WTC11 (cell line): ENCODE results near the gene ACOT9. TPM values are rescaled to one million over a fixed set of nuclear protein-coding genes. Genes with fewer than 3 reads are reported as not detected.
A peak's percentile ranks its signal among the peaks of the same experiment; 100 is the strongest.

Experiments
- ATAC-seq: fragments of 200-7000 bp; cut with Tn5 transposase; 2 replicates; pipeline ENCODE4 v1.10.0; 2021; ENCODE audit warnings: mild to moderate bottlenecking, moderate library complexity
- CTCF ChIA-PET: fragments of 300-600 bp; sonication (Branson Sonifier 250); formaldehyde crosslinking; loops from one replicate; lab custom pipeline; 2021; ENCODE audit warnings: antibody characterized with exemption; lab: Charles Lee
- POLR2A ChIA-PET: fragments of 350-600 bp; sonication (Branson Sonifier 250); formaldehyde crosslinking; loops from one replicate; lab custom pipeline; 2021; ENCODE audit warnings: antibody characterized with exemption; lab: Charles Lee
- DNase-seq: peaks from one replicate; pipeline ENCODE4 v3.0.0; 2021; ENCODE audit warnings: low spot score
- H3K27ac Mint-ChIP-seq: 2 replicates; pipeline ENCODE4 v1.8.0; 2021; ENCODE audit warnings: mixed read lengths
- H3K27me3 Mint-ChIP-seq: 2 replicates; pipeline ENCODE4 v1.8.0; 2021; ENCODE audit warnings: low read depth, mild to moderate bottlenecking, moderate library complexity, mixed read lengths
- H3K36me3 Mint-ChIP-seq: 2 replicates; pipeline ENCODE4 v1.8.0; 2021; ENCODE audit warnings: mixed read lengths
- H3K4me1 Mint-ChIP-seq: 2 replicates; pipeline ENCODE4 v1.8.0; 2022; ENCODE audit warnings: mixed read lengths
- H3K4me3 Mint-ChIP-seq: 2 replicates; pipeline ENCODE4 v1.8.0; 2021; ENCODE audit warnings: mild to moderate bottlenecking, moderate library complexity, mixed read lengths
- H3K9me3 Mint-ChIP-seq: 2 replicates; pipeline ENCODE4 v1.8.0; 2021; ENCODE audit warnings: mixed read lengths
- AR ChIP-seq: fragments of 250-450 bp; sonication (Bioruptor Pico); IDR thresholded peaks from 2 replicates; pipeline ENCODE4 v1.9.0; 2021; ENCODE audit warnings: mild to moderate bottlenecking
- ARID4B ChIP-seq: sonication (generic); formaldehyde crosslinking; IDR thresholded peaks from 2 replicates; pipeline ENCODE4 v1.8.0; 2023; ENCODE audit warnings: missing genetic modification reagents, mild to moderate bottlenecking, borderline replicate concordance
- ATF3 ChIP-seq: sonication (generic); formaldehyde crosslinking; conservative IDR thresholded peaks from 2 replicates; pipeline ENCODE4 v1.8.1; 2022; ENCODE audit warnings: mild to moderate bottlenecking, missing genetic modification reagents
- CDX4 ChIP-seq: fragments of 250-450 bp; sonication (Bioruptor Pico); IDR thresholded peaks from 2 replicates; pipeline ENCODE4 v1.9.0; 2021; ENCODE audit warnings: moderate library complexity, mild to moderate bottlenecking, inconsistent platforms, borderline replicate concordance
- CREM ChIP-seq: sonication (generic); formaldehyde crosslinking; IDR thresholded peaks from 2 replicates; pipeline ENCODE4 v1.8.1; 2022; ENCODE audit warnings: mild to moderate bottlenecking, missing genetic modification reagents, moderate library complexity
- E2F4 ChIP-seq: sonication (generic); formaldehyde crosslinking; IDR thresholded peaks from 2 replicates; pipeline ENCODE4 v1.8.1; 2022; ENCODE audit warnings: low read depth, mild to moderate bottlenecking, moderate library complexity, missing genetic modification reagents, borderline replicate concordance
- ELF4 ChIP-seq: sonication (generic); formaldehyde crosslinking; IDR thresholded peaks from 2 replicates; pipeline ENCODE4 v1.8.1; 2022; ENCODE audit warnings: low read depth, mild to moderate bottlenecking, moderate library complexity, missing genetic modification reagents
- ERG ChIP-seq: fragments of 250-450 bp; sonication (Bioruptor Pico); IDR thresholded peaks from 2 replicates; pipeline ENCODE4 v1.8.0; 2021; ENCODE audit warnings: mild to moderate bottlenecking
- FOXP1 ChIP-seq: sonication (generic); formaldehyde crosslinking; IDR thresholded peaks from 2 replicates; pipeline ENCODE4 v1.8.0; 2022; ENCODE audit warnings: missing genetic modification reagents, mild to moderate bottlenecking, moderate library complexity, borderline replicate concordance
- IRF2 ChIP-seq: sonication (generic); formaldehyde crosslinking; IDR thresholded peaks from 2 replicates; pipeline ENCODE4 v1.8.0; 2022; ENCODE audit warnings: low read depth, missing genetic modification reagents, borderline replicate concordance
- JAZF1 ChIP-seq: fragments of 250-450 bp; sonication (Bioruptor Pico); IDR thresholded peaks from 2 replicates; pipeline ENCODE4 v1.9.0; 2021; ENCODE audit warnings: moderate library complexity, mild to moderate bottlenecking, inconsistent platforms
- KAT7 ChIP-seq: sonication (generic); formaldehyde crosslinking; IDR thresholded peaks from 2 replicates; pipeline ENCODE4 v1.8.1; 2023; ENCODE audit warnings: missing genetic modification reagents, mild to moderate bottlenecking, borderline replicate concordance
- MAX ChIP-seq: sonication (generic); formaldehyde crosslinking; IDR thresholded peaks from 2 replicates; pipeline ENCODE4 v1.8.0; 2022; ENCODE audit warnings: mild to moderate bottlenecking, missing genetic modification reagents
- NR1H2 ChIP-seq: sonication (generic); formaldehyde crosslinking; IDR thresholded peaks from 2 replicates; pipeline ENCODE4 v1.9.0; 2021; ENCODE audit warnings: mild to moderate bottlenecking, moderate library complexity, missing genetic modification reagents
- TEAD1 ChIP-seq: sonication (generic); formaldehyde crosslinking; IDR thresholded peaks from 2 replicates; pipeline ENCODE4 v1.8.0; 2022; ENCODE audit warnings: mild to moderate bottlenecking, missing genetic modification reagents
- USF1 ChIP-seq: sonication (generic); formaldehyde crosslinking; IDR thresholded peaks from 2 replicates; pipeline ENCODE4 v1.8.0; 2022; ENCODE audit warnings: mild to moderate bottlenecking, missing genetic modification reagents
- ZNF138 ChIP-seq: sonication (generic); formaldehyde crosslinking; conservative IDR thresholded peaks from 2 replicates; pipeline ENCODE4 v1.8.1; 2022; ENCODE audit warnings: mild to moderate bottlenecking, moderate library complexity, missing genetic modification reagents
- ZNF219 ChIP-seq: sonication (generic); formaldehyde crosslinking; IDR thresholded peaks from 2 replicates; pipeline ENCODE4 v1.8.0; 2023; ENCODE audit warnings: missing genetic modification reagents, mild to moderate bottlenecking, borderline replicate concordance
- ZNF317 ChIP-seq: sonication (generic); formaldehyde crosslinking; IDR thresholded peaks from 2 replicates; pipeline ENCODE4 v1.8.1; 2023; ENCODE audit warnings: low read depth, mild to moderate bottlenecking, moderate library complexity, missing genetic modification reagents, borderline replicate concordance
- ZNF425 ChIP-seq: fragments of 250-450 bp; sonication (Bioruptor Pico); conservative IDR thresholded peaks from 2 replicates; pipeline ENCODE4 v1.9.0; 2021; ENCODE audit warnings: mild to moderate bottlenecking
- total RNA-seq: library from RNA; stranded (reverse); gene quantifications from 3 replicates; pipeline ENCODE4 v1.2.3, GENCODE V29; 2021

ACOT9 gene
- total RNA-seq, 1 experiment from 2014 or later, result 29.3 TPM

- Mint-ChIP-seq H3K27me3 (no peaks in the 10 kb centered on the region), H3K4me3 (no peak overlapping the region), H3K4me1 (no peaks in the 10 kb centered on the region), H3K27ac (no peak overlapping the region), H3K9me3 (no peaks in the 10 kb centered on the region), H3K36me3 (no peaks in the 10 kb centered on the region)
- ChIA-PET POLR2A (no interaction called here), CTCF (no interaction called here)
- TF ChIP-seq E2F4 (CRISPR knock-in tag) (no peak), NR1H2 (no peak), CDX4 (CRISPR knock-in tag) (no peak), AR (no peak), ERG (CRISPR knock-in tag) (no peak), KAT7 (CRISPR knock-in tag) (no peak), USF1 (no peak), JAZF1 (no peak), FOXP1 (CRISPR knock-in tag) (no peak), ZNF138 (no peak), ATF3 (CRISPR knock-in tag) (no peak), ZNF317 (CRISPR knock-in tag) (no peak)
- ATAC-seq (no peak), DNase-seq (no peak)
Observed at GRCh38 chrX:23776363-23776762, 33.3 kb upstream of the ACOT9 start.

- POLR2A ChIA-PET, result no interaction called here
- CTCF ChIA-PET, result no interaction called here
- no peak for ATAC-seq
Observed at GRCh38 chrX:23773601-23774175, 30.6 kb upstream of the ACOT9 start.

More at GRCh38 chrX:23773601-23774175, 30.6 kb upstream of the ACOT9 start:
- Mint-ChIP-seq H3K4me1 (no peaks in the 10 kb centered on the region), H3K9me3 (no peaks in the 10 kb centered on the region), H3K36me3 (no peaks in the 10 kb centered on the region), H3K4me3 (no peak overlapping the region), H3K27ac (peak overlapping the region; percentile 80; the same call in 1 of the 2 replicates), H3K27me3 (no peaks in the 10 kb centered on the region)
- TF ChIP-seq ZNF425 (CRISPR knock-in tag), result no peak
- no peak for TF ChIP-seq ELF4 (CRISPR knock-in tag)
- no peak for TF ChIP-seq IRF2
- no peak for TF ChIP-seq ARID4B (CRISPR knock-in tag)
- TF ChIP-seq CREM, result no peak
- TF ChIP-seq MAX (CRISPR knock-in tag), result no peak
- no peak for TF ChIP-seq ZNF219 (CRISPR knock-in tag)
- TF ChIP-seq TEAD1 (CRISPR knock-in tag), result no peak
- no peak for DNase-seq
